Keratinocyte (primary cell): ENCODE data around the gene RRP36. TPM values are rescaled to one million over a fixed set of nuclear protein-coding genes. Genes with fewer than 3 reads are reported as not detected.
A peak's percentile ranks its signal among the peaks of the same experiment; 100 is the strongest.

Source experiments
- DNase-seq: peaks from one replicate; pipeline ENCODE4 v3.0.0-alpha.2; 2011; ENCODE audit warnings: low read depth, missing footprints, low spot score
- FAIRE-seq: peaks from 2 replicates; lab custom pipeline; 2011; peaks lifted over from hg19 to GRCh38; lab: Jason Lieb, UNC
- H2AFZ ChIP-seq: 2 replicates; pipeline ENCODE4 v1.6.0; 2012; ENCODE audit warnings: low read length, control low read depth, inconsistent platforms; ENCODE audit not compliant: control insufficient read depth
- H3K27ac ChIP-seq: 2 replicates; pipeline ENCODE4 v1.5.1; 2011; ENCODE audit warnings: low read length; ENCODE audit not compliant: control insufficient read depth, insufficient read depth
- H3K27me3 ChIP-seq: 3 replicates; pipeline ENCODE4 v1.6.0; 2011; ENCODE audit warnings: low read length; ENCODE audit not compliant: control insufficient read depth, insufficient read depth; ENCODE audit errors: extremely low read depth
- H3K36me3 ChIP-seq, 2 experiments: 2 replicates in 1 of 2; 3 replicates in 1 of 2; pipeline ENCODE4 v1.5.1; 2011; ENCODE audit warnings: low read length in 2 of 2, mild to moderate bottlenecking in 1 of 2; ENCODE audit not compliant: control insufficient read depth in 2 of 2, insufficient read depth in 2 of 2; ENCODE audit errors: extremely low read depth in 1 of 2
- H3K4me1 ChIP-seq: 3 replicates; pipeline ENCODE4 v1.5.1; 2011; ENCODE audit warnings: low read length; ENCODE audit not compliant: control insufficient read depth, insufficient read depth; ENCODE audit errors: extremely low read depth
- H3K4me2 ChIP-seq: 3 replicates; pipeline ENCODE4 v1.6.0; 2011; ENCODE audit warnings: low read depth, low read length; ENCODE audit not compliant: control insufficient read depth, insufficient read depth; ENCODE audit errors: extremely low read depth
- H3K4me3 ChIP-seq, 3 experiments: fragments of 200-600 bp in 1 of 3; sonication (generic) in 1 of 3; 2 replicates in 2 of 3; 3 replicates in 1 of 3; pipeline ENCODE4 v1.5.1; 2011 to 2016; ENCODE audit warnings: low read length in 3 of 3, mild to moderate bottlenecking in 3 of 3, control low read depth in 2 of 3, inconsistent platforms in 1 of 3, low read depth in 1 of 3, mixed read lengths in 1 of 3, mixed run types in 1 of 3, moderate library complexity in 1 of 3; ENCODE audit not compliant: control insufficient read depth in 2 of 3, insufficient read depth in 2 of 3; ENCODE audit errors: extremely low read depth in 1 of 3
- H3K79me2 ChIP-seq: 2 replicates; pipeline ENCODE4 v1.6.0; 2012; ENCODE audit warnings: low read length; ENCODE audit not compliant: control insufficient read depth, insufficient read depth
- H3K9ac ChIP-seq: 3 replicates; pipeline ENCODE4 v1.6.0; 2011; ENCODE audit warnings: low read length; ENCODE audit not compliant: control insufficient read depth, insufficient read depth; ENCODE audit errors: extremely low read depth
- H3K9me1 ChIP-seq: 3 replicates; pipeline ENCODE4 v1.6.0; 2011; ENCODE audit warnings: low read length; ENCODE audit not compliant: control insufficient read depth, insufficient read depth; ENCODE audit errors: extremely low read depth
- H3K9me3 ChIP-seq: 2 replicates; pipeline ENCODE4 v1.5.1; 2012; ENCODE audit warnings: low read depth, low read length; ENCODE audit not compliant: control insufficient read depth
- H4K20me1 ChIP-seq: 3 replicates; pipeline ENCODE4 v1.6.0; 2011; ENCODE audit warnings: low read length; ENCODE audit not compliant: control insufficient read depth, insufficient read depth; ENCODE audit errors: extremely low read depth
- EZH2 ChIP-seq: IDR thresholded peaks from one replicate; pipeline ENCODE4 v1.6.1; 2012; ENCODE audit warnings: inconsistent platforms, mild to moderate bottlenecking, low read length, moderate library complexity
- dilution Hi-C: fragments of 300-500 bp; cut with MboI; formaldehyde crosslinking; loops from one replicate; pipeline ENCODE4 v1.7.0; 2020; ENCODE audit warnings: low sequenced_read_pairs; ENCODE audit not compliant: extremely low pct_ligation_motif_present
- polyA plus RNA-seq, 5 experiments: library from polyadenylated mRNA; depleted of rRNA in 3 of 5; stranded (reverse) in 3 of 5; stranded (forward) in 1 of 5; unstranded in 1 of 5; fragments of >200 nt; gene quantifications; 1 replicate in 1 of 5; 2 replicates in 3 of 5; 3 replicates in 1 of 5; pipeline versions ENCODE4 v1.2.1 to v1.2.3, GENCODE V29; 2011 to 2012; ENCODE audit warnings: missing spikeins in 2 of 5, low read depth in 1 of 5, low replicate concordance in 1 of 5
- TF ChIP-seq, protein P1 (sequence below), 3 experiments: IDR thresholded peaks in 1 of 3; conservative IDR thresholded peaks in 1 of 3; optimal IDR thresholded peaks in 1 of 3; 2 replicates in 2 of 3; 3 replicates in 1 of 3; pipeline versions ENCODE3 to v1.5.1; 2011; ENCODE audit warnings: low read length in 3 of 3, mild to moderate bottlenecking in 3 of 3, moderate library complexity in 2 of 3, control low read depth in 1 of 3, inconsistent platforms in 1 of 3; ENCODE audit not compliant: insufficient read depth in 2 of 3; ENCODE audit errors: extremely low read depth in 1 of 3

The RRP36 gene
- polyA plus RNA-seq, 1 donor (not counting 4 experiments of a cell fraction or from before 2014, with no cell fraction given), result 67.5 TPM

- peaks cover 8 to 12% of the 10 kb centered on the region in 2 experiments for H3K36me3 ChIP-seq
- FAIRE-seq (peak; percentile 86), DNase-seq (peak; percentile 82)
- H3K79me2 ChIP-seq, result peaks cover 28% of the 10 kb centered on the region
- peak within 1 kb of the TSS; percentile 97 for H2AFZ ChIP-seq
- peak within 1 kb of the TSS; percentile 57 for H3K27ac ChIP-seq
- no peaks in the 10 kb centered on the region for H3K27me3 ChIP-seq
- dilution Hi-C loops, result no loop called here
- peak within 1 kb of the TSS; percentile 77 to 86 (median 83) for H3K4me3 ChIP-seq
- no peaks in the 10 kb centered on the region for H3K9me3 ChIP-seq
- TF ChIP-seq EZH2, result no peak
- TF ChIP-seq, protein P1, sequence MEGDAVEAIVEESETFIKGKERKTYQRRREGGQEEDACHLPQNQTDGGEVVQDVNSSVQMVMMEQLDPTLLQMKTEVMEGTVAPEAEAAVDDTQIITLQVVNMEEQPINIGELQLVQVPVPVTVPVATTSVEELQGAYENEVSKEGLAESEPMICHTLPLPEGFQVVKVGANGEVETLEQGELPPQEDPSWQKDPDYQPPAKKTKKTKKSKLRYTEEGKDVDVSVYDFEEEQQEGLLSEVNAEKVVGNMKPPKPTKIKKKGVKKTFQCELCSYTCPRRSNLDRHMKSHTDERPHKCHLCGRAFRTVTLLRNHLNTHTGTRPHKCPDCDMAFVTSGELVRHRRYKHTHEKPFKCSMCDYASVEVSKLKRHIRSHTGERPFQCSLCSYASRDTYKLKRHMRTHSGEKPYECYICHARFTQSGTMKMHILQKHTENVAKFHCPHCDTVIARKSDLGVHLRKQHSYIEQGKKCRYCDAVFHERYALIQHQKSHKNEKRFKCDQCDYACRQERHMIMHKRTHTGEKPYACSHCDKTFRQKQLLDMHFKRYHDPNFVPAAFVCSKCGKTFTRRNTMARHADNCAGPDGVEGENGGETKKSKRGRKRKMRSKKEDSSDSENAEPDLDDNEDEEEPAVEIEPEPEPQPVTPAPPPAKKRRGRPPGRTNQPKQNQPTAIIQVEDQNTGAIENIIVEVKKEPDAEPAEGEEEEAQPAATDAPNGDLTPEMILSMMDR (optimal IDR thresholded peaks at IDR 0.05 in 1 of 3, IDR thresholded peaks at IDR 0.05 in 1 of 3, conservative IDR thresholded peaks at IDR 0.05 in 1 of 3; ENCODE audit: extremely low read depth in 1 of 3, insufficient read depth in 2 of 3, low read length in 3 of 3), result no peak
- peak within 1 kb of the TSS; percentile 97 for H3K4me2 ChIP-seq
- H3K9me1 ChIP-seq, result peaks cover 5% of the 10 kb centered on the region
- H3K4me1 ChIP-seq, result peaks cover 29% of the 10 kb centered on the region
- peak within 1 kb of the TSS; percentile 85 for H3K9ac ChIP-seq
- H4K20me1 ChIP-seq, result no peaks in the 10 kb centered on the region
These were observed 37.2 kb upstream of the RRP36 start, which contains the start of gene PPP2R5D for GRCh38 chr6:42984001-42984923. Gene PPP2R5D (plus strand): TSS chr6:42984570. CDS start chr6:42984678, 108 bp downstream.

DNA sequence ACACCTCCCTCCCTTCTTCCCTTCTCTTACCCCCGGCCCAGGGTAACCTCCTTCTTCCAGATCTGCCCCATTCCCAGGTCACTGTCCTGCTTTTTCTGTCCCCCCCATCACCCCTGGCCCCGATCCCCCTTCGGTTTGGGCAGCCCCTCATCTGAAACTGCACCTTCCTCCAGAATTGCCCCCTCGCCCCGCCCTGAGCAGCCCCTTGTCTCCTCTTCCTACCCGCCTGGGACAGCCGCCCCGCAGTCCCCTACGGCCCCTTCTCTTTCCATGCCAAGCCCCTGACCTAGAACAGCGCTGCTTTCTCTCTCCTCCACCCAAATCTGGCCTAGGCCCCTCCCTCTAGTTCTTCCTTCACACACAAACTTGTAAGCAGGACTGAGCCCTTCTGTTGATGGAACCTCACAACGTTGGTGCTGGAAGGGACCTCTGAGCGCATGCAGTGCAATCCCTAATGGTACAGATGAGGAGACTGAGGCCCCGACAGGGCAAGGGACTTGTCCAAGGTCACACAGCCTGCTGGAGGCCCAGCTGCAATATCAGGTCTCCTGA is 36.4 kb upstream of the RRP36 start:
- H3K4me3 ChIP-seq, result peak overlapping the region; percentile 77 to 86 (median 83)
- peak overlapping the region; percentile 85 for H3K9ac ChIP-seq
- H3K9me3 ChIP-seq, result no peaks in the 10 kb centered on the region
- peaks cover 28% of the 10 kb centered on the region for H3K79me2 ChIP-seq
- peak overlapping the region; percentile 97 for H3K4me2 ChIP-seq
- TF ChIP-seq, protein P1 (optimal IDR thresholded peaks at IDR 0.05 in 1 of 3, IDR thresholded peaks at IDR 0.05 in 1 of 3, conservative IDR thresholded peaks at IDR 0.05 in 1 of 3; ENCODE audit: extremely low read depth in 1 of 3, insufficient read depth in 2 of 3, low read length in 3 of 3), result no peak
- TF ChIP-seq EZH2, result no peak
- no peak for DNase-seq
- FAIRE-seq, result no peak
- peaks cover 5% of the 10 kb centered on the region for H3K9me1 ChIP-seq
- peaks cover 10 to 15% of the 10 kb centered on the region in 2 experiments for H3K36me3 ChIP-seq
- dilution Hi-C loops, result no loop called here
- H4K20me1 ChIP-seq, result no peaks in the 10 kb centered on the region
- H3K4me1 ChIP-seq, result peaks cover 22% of the 10 kb centered on the region
- H2AFZ ChIP-seq, result peak overlapping the region; percentile 70
- H3K27ac ChIP-seq, result peak overlapping the region; percentile 57
- no peaks in the 10 kb centered on the region for H3K27me3 ChIP-seq
